Mesendoderm (in vitro differentiated cells): ENCODE measurements around the gene ALMS1.

Experiments used
- DNase-seq: peaks from one replicate; pipeline ENCODE4 v3.0.0; 2013
- H2AK5ac ChIP-seq: 2 replicates; pipeline ENCODE4 v1.6.1; 2013; ENCODE audit warnings: low read length, inconsistent platforms
- H2BK120ac ChIP-seq: 2 replicates; pipeline ENCODE4 v1.6.1; 2013; ENCODE audit warnings: low read depth, mild to moderate bottlenecking, low read length, moderate library complexity, mixed read lengths
- H2BK15ac ChIP-seq: replicated peaks from 2 replicates; pipeline ENCODE4 v1.6.1; 2013; ENCODE audit warnings: low read depth, mild to moderate bottlenecking, moderate library complexity
- H2BK5ac ChIP-seq: 2 replicates; pipeline ENCODE4 v1.6.1; 2013; ENCODE audit warnings: low read length, inconsistent platforms
- H3K18ac ChIP-seq: 2 replicates; pipeline ENCODE4 v1.6.1; 2013; ENCODE audit warnings: mild to moderate bottlenecking, low read length, mixed read lengths
- H3K23ac ChIP-seq: one replicate; pipeline ENCODE4 v1.6.1; 2013; ENCODE audit warnings: low read length
- H3K27ac ChIP-seq: 2 replicates; pipeline ENCODE4 v1.5.1; 2013; ENCODE audit warnings: low read depth, mild to moderate bottlenecking, inconsistent platforms, low read length, moderate library complexity
- H3K27me3 ChIP-seq: 2 replicates; pipeline ENCODE4 v1.6.1; 2013; ENCODE audit warnings: low read length, control low read depth, mild to moderate bottlenecking, inconsistent platforms; ENCODE audit not compliant: insufficient read depth, poor library complexity
- H3K36me3 ChIP-seq: 2 replicates; pipeline ENCODE4 v1.6.1; 2013; ENCODE audit warnings: low read length, inconsistent platforms; ENCODE audit not compliant: control insufficient read depth, insufficient read depth
- H3K4ac ChIP-seq: one replicate; pipeline ENCODE4 v1.6.1; 2013; ENCODE audit warnings: low read depth, mild to moderate bottlenecking, low read length, moderate library complexity
- H3K4me1 ChIP-seq: 2 replicates; pipeline ENCODE4 v1.6.1; 2013; ENCODE audit warnings: low read depth, low read length, inconsistent platforms; ENCODE audit not compliant: control insufficient read depth
- H3K4me2 ChIP-seq: 2 replicates; pipeline ENCODE4 v1.6.1; 2013; ENCODE audit warnings: low read length
- H3K4me3 ChIP-seq: 2 replicates; pipeline ENCODE4 v1.5.1; 2013; ENCODE audit warnings: mild to moderate bottlenecking, low read length
- H3K56ac ChIP-seq: one replicate; pipeline ENCODE4 v1.6.1; 2013; ENCODE audit warnings: low read length
- H3K79me1 ChIP-seq: 2 replicates; pipeline ENCODE4 v1.6.1; 2013; ENCODE audit warnings: low read length, inconsistent platforms
- H3K79me2 ChIP-seq: 2 replicates; pipeline ENCODE4 v1.6.1; 2013; ENCODE audit warnings: mild to moderate bottlenecking, low read length; ENCODE audit not compliant: control insufficient read depth, insufficient read depth
- H3K9ac ChIP-seq: 2 replicates; pipeline ENCODE4 v1.6.1; 2013; ENCODE audit warnings: low read length, inconsistent platforms
- H4K5ac ChIP-seq: one replicate; pipeline ENCODE4 v1.6.1; 2013; ENCODE audit warnings: low read length
- H4K8ac ChIP-seq: one replicate; pipeline ENCODE4 v1.6.1; 2013; ENCODE audit warnings: low read depth, mild to moderate bottlenecking, control low read depth, low read length, moderate library complexity
- WGBS: extraction: QIAGEN DNeasy Blood & Tissue Kit; methylation state at CpG from one replicate; pipeline ENCODE4 v1.1.7; 2013; ENCODE audit warnings: low lambda C conversion rate, missing lambda C conversion rate; ENCODE audit not compliant: insufficient coverage; ENCODE audit errors: extremely low coverage; 5-methylcytosine and 5-hydroxymethylcytosine counted together

The ALMS1 gene

DNA sequence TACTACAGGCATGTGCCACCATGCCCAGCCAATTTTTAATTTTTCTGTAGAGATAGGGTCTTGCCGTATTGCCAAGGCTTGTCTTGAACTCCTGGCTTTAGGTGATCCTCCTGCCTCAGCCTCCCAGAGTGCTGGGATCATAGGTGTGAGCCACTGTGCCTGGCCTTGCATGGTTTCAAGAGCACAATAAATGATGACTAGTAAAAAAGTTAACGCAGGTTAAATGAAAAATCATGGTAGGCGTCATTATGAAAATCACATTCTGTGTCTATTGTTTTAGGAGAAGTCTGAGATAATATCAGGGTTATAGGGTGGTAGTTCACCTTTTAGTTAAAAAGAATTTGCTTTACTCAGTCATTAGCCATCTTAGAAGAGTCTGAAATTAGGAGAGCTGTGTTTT lies 38.3 kb downstream of the ALMS1 start:
- no peaks in the 10 kb centered on the region for H3K4me1 ChIP-seq
- H3K4ac ChIP-seq = no peak overlapping the region
- no peak overlapping the region for H3K4me3 ChIP-seq
- H3K23ac ChIP-seq = no peak overlapping the region
- no peaks in the 10 kb centered on the region for H3K79me1 ChIP-seq
- no peak overlapping the region for H3K56ac ChIP-seq
- H2AK5ac ChIP-seq = no peak overlapping the region
- no peak overlapping the region for H3K18ac ChIP-seq
- DNase-seq = no peak
- no peak overlapping the region for H3K27ac ChIP-seq
- H4K8ac ChIP-seq = no peak overlapping the region
- no peak overlapping the region for H2BK120ac ChIP-seq
- no peak overlapping the region for H3K4me2 ChIP-seq
- H3K79me2 ChIP-seq = no peaks in the 10 kb centered on the region
- H2BK5ac ChIP-seq = no peak overlapping the region
- H3K9ac ChIP-seq = no peak overlapping the region
- no peak overlapping the region for H4K5ac ChIP-seq
- no CpG with 5 or more reads among the region's 3 CpGs for WGBS
- no peaks in the 10 kb centered on the region for H3K36me3 ChIP-seq
- no peak overlapping the region for H2BK15ac ChIP-seq
- no peaks in the 10 kb centered on the region for H3K27me3 ChIP-seq

- Histone ChIP-seq H3K56ac (no peak overlapping the region), H3K4me1 (no peaks in the 10 kb centered on the region), H3K27me3 (no peaks in the 10 kb centered on the region), H2BK120ac (no peak overlapping the region), H2BK5ac (no peak overlapping the region), H3K4me3 (no peak overlapping the region), H3K27ac (no peak overlapping the region), H4K5ac (no peak overlapping the region), H3K79me1 (no peaks in the 10 kb centered on the region), H2BK15ac (no peak overlapping the region), H2AK5ac (no peak overlapping the region), H3K36me3 (no peaks in the 10 kb centered on the region), H3K79me2 (no peaks in the 10 kb centered on the region), H3K9ac (no peak overlapping the region), H3K4me2 (no peak overlapping the region), H4K8ac (no peak overlapping the region), H3K4ac (no peak overlapping the region), H3K18ac (no peak overlapping the region), H3K23ac (no peak overlapping the region)
- no CpG with 5 or more reads among the region's 3 CpGs for WGBS
- DNase-seq = no peak
These were observed 40.5 kb downstream of the ALMS1 start for GRCh38 chr2:73426176-73426575.

- no peak overlapping the region for H2BK15ac ChIP-seq
- no peak overlapping the region for H3K18ac ChIP-seq
- H3K79me1 ChIP-seq = no peaks in the 10 kb centered on the region
- no peak overlapping the region for H3K23ac ChIP-seq
- no CpG with 5 or more reads among the region's 1 CpG for WGBS
- H2BK5ac ChIP-seq = no peak overlapping the region
- H3K4ac ChIP-seq = no peak overlapping the region
- H3K4me1 ChIP-seq = no peaks in the 10 kb centered on the region
- H3K79me2 ChIP-seq = no peaks in the 10 kb centered on the region
- H3K4me3 ChIP-seq = no peak overlapping the region
- no peak overlapping the region for H2BK120ac ChIP-seq
- H3K9ac ChIP-seq = no peak overlapping the region
- H3K4me2 ChIP-seq = no peak overlapping the region
- H3K27me3 ChIP-seq = no peaks in the 10 kb centered on the region
- no peak overlapping the region for H2AK5ac ChIP-seq
- DNase-seq = no peak
- H3K36me3 ChIP-seq = no peaks in the 10 kb centered on the region
- H3K27ac ChIP-seq = no peak overlapping the region
- no peak overlapping the region for H4K5ac ChIP-seq
- no peak overlapping the region for H4K8ac ChIP-seq
- no peak overlapping the region for H3K56ac ChIP-seq
These were observed 50.4 kb downstream of the ALMS1 start for GRCh38 chr2:73436019-73436418.

DNA sequence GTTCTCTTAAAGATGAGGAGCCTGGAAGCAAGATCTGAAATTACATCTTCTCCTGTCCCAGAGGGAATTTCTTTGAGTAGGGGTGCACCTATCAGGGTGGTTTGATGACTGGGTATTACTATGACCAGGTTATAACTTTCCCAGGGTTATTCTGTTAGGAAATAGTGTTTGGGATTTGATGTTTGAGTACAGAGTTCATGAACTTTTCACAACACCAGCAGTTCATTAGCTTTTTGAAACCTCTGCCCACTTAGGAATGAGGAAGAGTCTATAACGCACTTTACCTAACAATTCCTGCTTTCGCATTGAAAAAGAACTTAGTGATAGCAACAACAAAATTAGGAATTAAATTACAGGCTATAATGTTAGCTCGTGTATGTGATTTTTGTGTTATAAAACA lies 58.6 kb downstream of the ALMS1 start:
- Histone ChIP-seq H3K27me3 (no peaks in the 10 kb centered on the region), H3K18ac (no peak overlapping the region), H3K79me2 (no peaks in the 10 kb centered on the region), H3K27ac (no peak overlapping the region), H2BK5ac (no peak overlapping the region), H3K56ac (no peak overlapping the region), H2BK120ac (no peak overlapping the region), H3K4me3 (no peak overlapping the region), H3K79me1 (no peaks in the 10 kb centered on the region), H2AK5ac (no peak overlapping the region), H3K4me1 (no peaks in the 10 kb centered on the region), H3K4me2 (no peak overlapping the region), H3K36me3 (peaks cover 2% of the 10 kb centered on the region), H4K8ac (no peak overlapping the region), H3K9ac (no peak overlapping the region), H3K4ac (no peak overlapping the region), H3K23ac (no peak overlapping the region), H2BK15ac (no peak overlapping the region), H4K5ac (no peak overlapping the region)
- no peak for DNase-seq
- WGBS = no CpG with 5 or more reads among the region's 3 CpGs

DNA sequence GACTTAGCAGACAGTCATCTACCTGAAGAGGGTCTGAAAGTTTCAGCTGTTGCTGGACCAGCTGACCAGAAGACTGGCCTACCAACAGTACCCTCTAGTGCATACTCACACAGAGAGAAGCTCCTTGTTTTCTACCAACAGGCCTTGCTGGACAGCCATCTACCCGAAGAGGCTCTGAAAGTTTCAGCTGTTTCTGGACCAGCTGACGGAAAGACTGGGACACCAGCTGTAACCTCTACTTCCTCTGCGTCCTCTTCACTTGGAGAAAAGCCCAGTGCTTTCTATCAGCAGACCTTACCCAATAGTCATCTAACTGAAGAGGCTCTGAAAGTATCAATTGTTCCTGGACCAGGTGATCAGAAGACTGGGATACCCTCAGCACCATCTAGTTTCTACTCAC lies 63.2 kb downstream of the ALMS1 start:
- Histone ChIP-seq H2BK120ac (no peak overlapping the region), H3K56ac (no peak overlapping the region), H3K79me2 (no peaks in the 10 kb centered on the region), H3K79me1 (no peaks in the 10 kb centered on the region), H4K8ac (no peak overlapping the region), H2BK5ac (no peak overlapping the region), H3K23ac (no peak overlapping the region), H3K4me3 (no peak overlapping the region), H3K18ac (no peak overlapping the region), H3K4me1 (no peaks in the 10 kb centered on the region), H2BK15ac (no peak overlapping the region), H3K27ac (no peak overlapping the region), H3K9ac (no peak overlapping the region), H4K5ac (no peak overlapping the region), H2AK5ac (no peak overlapping the region), H3K36me3 (peaks cover 2% of the 10 kb centered on the region), H3K27me3 (no peaks in the 10 kb centered on the region), H3K4ac (no peak overlapping the region), H3K4me2 (no peak overlapping the region)
- WGBS = no CpG with 5 or more reads among the region's 3 CpGs
- DNase-seq = no peak

DNA sequence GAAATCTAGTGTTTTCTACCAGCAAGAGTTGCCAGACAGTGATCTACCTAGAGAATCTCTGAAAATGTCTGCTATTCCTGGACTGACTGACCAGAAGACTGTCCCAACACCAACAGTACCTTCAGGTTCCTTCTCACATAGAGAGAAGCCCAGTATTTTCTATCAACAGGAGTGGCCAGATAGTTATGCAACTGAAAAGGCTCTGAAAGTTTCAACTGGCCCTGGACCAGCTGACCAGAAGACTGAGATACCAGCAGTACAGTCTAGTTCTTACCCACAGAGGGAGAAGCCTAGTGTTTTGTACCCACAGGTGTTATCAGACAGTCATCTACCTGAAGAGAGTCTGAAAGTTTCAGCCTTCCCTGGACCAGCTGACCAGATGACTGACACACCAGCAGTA lies 63.8 kb downstream of the ALMS1 start:
- H3K36me3 ChIP-seq = peaks cover 2% of the 10 kb centered on the region
- H3K9ac ChIP-seq = no peak overlapping the region
- H3K79me1 ChIP-seq = no peaks in the 10 kb centered on the region
- H2BK120ac ChIP-seq = no peak overlapping the region
- no peak overlapping the region for H3K4me2 ChIP-seq
- no peak overlapping the region for H3K4ac ChIP-seq
- H3K4me1 ChIP-seq = no peaks in the 10 kb centered on the region
- no peaks in the 10 kb centered on the region for H3K79me2 ChIP-seq
- no peak overlapping the region for H3K56ac ChIP-seq
- H2BK5ac ChIP-seq = no peak overlapping the region
- no peak overlapping the region for H4K8ac ChIP-seq
- no peak overlapping the region for H2AK5ac ChIP-seq
- H4K5ac ChIP-seq = no peak overlapping the region
- no peak overlapping the region for H2BK15ac ChIP-seq
- DNase-seq = no peak
- H3K18ac ChIP-seq = no peak overlapping the region
- no peak overlapping the region for H3K27ac ChIP-seq
- H3K23ac ChIP-seq = no peak overlapping the region
- H3K27me3 ChIP-seq = no peaks in the 10 kb centered on the region
- H3K4me3 ChIP-seq = no peak overlapping the region
